Activated T-helper 1 cell treated with anti-CD3 and anti-CD28 coated beads, Interleukin-12 subunit alpha, Interleukin-12 subunit beta, Interleukin-2, Interleukin-4 antibody, amounts not matched to agents 30 ng/mL and 10 ng/mL and 1 ng/mL, durations not matched to agents 14 hours and 24 hours and 36 hours (primary cell): ENCODE results near the gene XPO6. TPM values are rescaled to one million over a fixed set of nuclear protein-coding genes. Genes with fewer than 3 reads are reported as not detected.

Experiments used
- DNase-seq: peaks from one replicate; pipeline ENCODE4 v3.0.0; 2021; ENCODE audit warnings: low spot score
- H3K27ac Mint-ChIP-seq: one replicate; pipeline ENCODE4 v1.8.0; 2021; ENCODE audit warnings: mild to moderate bottlenecking, mixed read lengths
- H3K27me3 Mint-ChIP-seq: one replicate; pipeline ENCODE4 v1.8.0; 2022; ENCODE audit warnings: mild to moderate bottlenecking, moderate library complexity, mixed read lengths; ENCODE audit not compliant: insufficient read depth
- H3K36me3 Mint-ChIP-seq: one replicate; pipeline ENCODE4 v1.8.0; 2021; ENCODE audit warnings: low read depth, mixed read lengths
- H3K4me1 Mint-ChIP-seq: one replicate; pipeline ENCODE4 v1.8.0; 2021; ENCODE audit warnings: low read depth, mixed read lengths
- H3K4me3 Mint-ChIP-seq: one replicate; pipeline ENCODE4 v1.8.0; 2021; ENCODE audit warnings: mild to moderate bottlenecking, moderate library complexity, mixed read lengths
- H3K9me3 Mint-ChIP-seq: one replicate; pipeline ENCODE4 v1.8.0; 2021; ENCODE audit warnings: mixed read lengths
- intact Hi-C: fragments of 100-400 bp; cut with micrococcal nuclease; formaldehyde crosslinking; loops from one replicate; pipeline ENCODE4 v1.15.1; 2024
- total RNA-seq: library from RNA; stranded (reverse); gene quantifications from 2 replicates; pipeline ENCODE4 v1.2.3, GENCODE V29; 2022

The XPO6 gene
- total RNA-seq, 1 donor from 2014 or later = 225 TPM

DNA sequence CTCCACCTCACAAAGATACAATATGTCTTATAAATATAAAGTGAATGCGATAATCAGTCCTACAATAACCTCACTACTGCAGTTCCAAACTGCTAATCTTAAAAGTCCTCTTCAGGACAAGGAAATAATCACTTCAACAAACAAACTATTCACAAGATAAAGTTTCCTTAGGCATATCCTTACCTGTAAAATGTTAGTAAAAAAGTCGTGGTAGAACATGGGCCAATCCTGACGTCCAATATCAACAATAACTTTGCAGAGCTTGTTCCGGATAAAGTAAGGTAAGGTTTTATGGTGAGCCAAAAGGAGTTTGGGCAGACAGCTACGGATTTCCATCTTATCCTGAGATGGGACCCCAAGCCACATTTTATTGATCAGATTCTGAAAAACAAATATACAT, 36.0 kb downstream of the XPO6 start:
- H3K4me1 Mint-ChIP-seq = peaks cover 54% of the 10 kb centered on the region
- no peaks in the 10 kb centered on the region for H3K9me3 Mint-ChIP-seq
- H3K27me3 Mint-ChIP-seq = no peaks in the 10 kb centered on the region
- H3K36me3 Mint-ChIP-seq = peaks cover 45% of the 10 kb centered on the region
- H3K4me3 Mint-ChIP-seq = no peak overlapping the region
- DNase-seq = no peak
- no peak overlapping the region for H3K27ac Mint-ChIP-seq
- intact Hi-C loops = no loop called here

DNA sequence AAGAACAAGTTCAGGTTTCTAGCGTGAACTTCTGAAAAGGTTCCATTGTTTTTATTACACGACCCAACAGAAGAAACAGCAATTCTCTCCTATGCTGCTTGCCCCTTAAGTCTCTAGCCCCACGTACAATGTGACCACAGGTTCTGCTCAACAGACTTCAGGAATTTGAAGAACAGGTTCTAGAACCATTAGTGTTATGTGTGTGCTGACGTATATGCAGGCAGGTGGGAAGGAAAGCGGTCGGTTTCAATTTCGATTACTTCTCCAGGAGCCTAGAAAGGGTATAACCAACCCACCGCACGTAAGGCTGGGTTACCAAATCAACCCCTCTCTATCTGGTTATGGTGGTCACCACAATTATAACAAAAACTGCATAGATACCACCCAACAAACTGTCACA, 39.4 kb downstream of the XPO6 start:
- H3K27ac Mint-ChIP-seq = peak overlapping the region; percentile 52
- no peak overlapping the region for H3K4me3 Mint-ChIP-seq
- peaks cover 43% of the 10 kb centered on the region for H3K36me3 Mint-ChIP-seq
- no peak for DNase-seq
- no peaks in the 10 kb centered on the region for H3K9me3 Mint-ChIP-seq
- peaks cover 48% of the 10 kb centered on the region for H3K4me1 Mint-ChIP-seq
- no peaks in the 10 kb centered on the region for H3K27me3 Mint-ChIP-seq
- intact Hi-C loops = no loop called here

DNA sequence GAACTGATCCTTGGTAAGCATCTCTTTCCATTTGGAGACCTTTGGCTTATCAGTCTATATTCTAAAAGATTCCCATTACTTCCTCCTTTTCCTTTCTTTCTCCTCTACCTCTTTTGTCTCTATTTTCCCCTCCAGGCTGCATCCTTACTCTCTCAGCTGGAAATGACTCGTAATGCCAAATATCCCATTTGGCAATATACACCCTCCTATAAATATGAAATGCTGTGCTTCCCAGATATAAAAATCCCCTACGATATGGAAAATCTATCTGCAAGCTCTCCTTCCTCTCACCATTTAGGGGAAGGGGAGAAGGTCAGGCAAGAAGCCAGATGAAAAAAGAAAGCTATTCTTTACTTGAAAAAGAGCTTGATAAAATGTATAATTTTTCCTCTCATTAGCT, 39.9 kb downstream of the XPO6 start:
- Mint-ChIP-seq H3K4me3 (no peak overlapping the region), H3K27ac (no peak overlapping the region), H3K9me3 (no peaks in the 10 kb centered on the region), H3K36me3 (peaks cover 44% of the 10 kb centered on the region), H3K4me1 (peaks cover 53% of the 10 kb centered on the region), H3K27me3 (no peaks in the 10 kb centered on the region)
- DNase-seq = no peak
- intact Hi-C loops = no loop called here

DNA sequence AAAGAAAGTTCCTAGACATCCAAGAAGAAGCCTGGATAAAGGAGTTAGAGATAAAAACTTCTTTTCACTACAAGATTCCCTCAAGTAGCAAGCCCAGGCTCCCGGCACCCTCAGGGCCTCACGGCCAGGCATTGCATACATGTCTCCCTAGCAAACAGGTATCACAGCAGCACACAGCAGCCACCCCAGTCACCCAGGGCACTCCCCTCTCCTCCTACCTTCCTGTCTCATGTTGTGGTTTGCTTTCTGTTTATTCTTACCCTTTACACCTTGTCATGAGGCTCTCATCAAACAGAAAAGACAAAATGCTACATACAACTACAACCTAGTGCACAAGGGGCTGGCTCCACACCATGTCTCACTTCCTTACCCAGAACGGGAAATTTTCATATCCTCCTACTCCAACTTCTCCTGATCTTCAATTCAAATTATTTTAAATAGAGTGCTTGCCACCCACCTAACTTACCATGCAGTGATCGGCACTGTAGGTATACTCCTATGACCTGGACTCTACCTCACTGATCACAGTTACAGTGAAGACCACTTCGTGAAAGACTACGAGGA, 42.7 kb downstream of the XPO6 start:
- Mint-ChIP-seq H3K27me3 (no peaks in the 10 kb centered on the region), H3K36me3 (peaks cover 41% of the 10 kb centered on the region), H3K4me3 (peak overlapping the region; percentile 49), H3K27ac (peak overlapping the region; percentile 64), H3K9me3 (no peaks in the 10 kb centered on the region), H3K4me1 (peaks cover 62% of the 10 kb centered on the region)
- DNase-seq = peak; percentile 37
- intact Hi-C loops = loop anchor here (1.0 kb wide), 1 partner anchor 13 kb away; no protein-coding TSS in a partner anchor

DNA sequence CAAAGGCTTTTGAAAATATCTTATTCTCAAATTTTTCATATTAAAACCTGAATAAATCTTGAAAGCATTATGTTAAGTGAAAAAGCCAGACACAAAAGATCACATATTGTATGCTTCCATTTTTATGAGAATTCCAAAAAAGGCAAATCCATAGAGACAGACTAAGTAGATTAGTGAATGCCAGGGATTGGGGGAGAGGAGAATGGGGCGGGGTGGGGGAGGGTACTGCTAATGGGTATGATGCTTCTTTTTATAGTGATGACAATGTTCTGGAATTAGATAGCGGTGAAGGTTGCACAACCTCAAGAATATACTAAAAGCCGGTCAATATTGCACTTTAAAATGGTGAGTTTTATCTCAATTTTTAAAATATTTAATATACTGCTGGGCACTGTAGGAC, 44.0 kb downstream of the XPO6 start:
- peaks cover 69% of the 10 kb centered on the region for H3K4me1 Mint-ChIP-seq
- DNase-seq = no peak
- H3K27ac Mint-ChIP-seq = no peak overlapping the region
- H3K4me3 Mint-ChIP-seq = no peak overlapping the region
- H3K27me3 Mint-ChIP-seq = no peaks in the 10 kb centered on the region
- peaks cover 46% of the 10 kb centered on the region for H3K36me3 Mint-ChIP-seq
- intact Hi-C loops = loop anchor here (1.0 kb wide), 2 partner anchors 26 to 45 kb away; no protein-coding TSS in a partner anchor
- H3K9me3 Mint-ChIP-seq = no peaks in the 10 kb centered on the region

DNA sequence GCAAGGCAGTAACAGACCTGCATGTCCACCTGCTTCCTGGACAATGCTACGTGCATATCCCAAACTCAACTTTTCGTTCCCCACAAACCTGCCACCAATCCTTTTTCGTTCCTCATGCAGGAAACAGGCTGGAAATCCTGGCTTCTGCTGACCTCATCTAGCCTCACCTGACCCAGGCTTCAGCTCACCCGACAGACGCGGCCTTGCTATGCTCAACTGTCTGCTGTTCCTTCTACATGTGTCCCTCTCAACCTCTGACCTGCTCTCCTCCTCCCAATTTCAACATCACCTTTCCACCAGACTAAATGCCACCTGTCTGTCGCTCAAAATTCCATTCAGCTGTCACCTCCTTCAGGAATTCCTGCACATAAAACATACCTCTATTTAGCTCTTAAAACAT, 44.5 kb downstream of the XPO6 start:
- no peaks in the 10 kb centered on the region for H3K27me3 Mint-ChIP-seq
- H3K4me1 Mint-ChIP-seq = peaks cover 68% of the 10 kb centered on the region
- no peak for DNase-seq
- peak overlapping the region; percentile 1 for H3K4me3 Mint-ChIP-seq
- H3K27ac Mint-ChIP-seq = peak overlapping the region; percentile 32
- no peaks in the 10 kb centered on the region for H3K9me3 Mint-ChIP-seq
- intact Hi-C loops = loop anchor here (1.0 kb wide), 2 partner anchors 26 to 45 kb away; no protein-coding TSS in a partner anchor
- H3K36me3 Mint-ChIP-seq = peaks cover 43% of the 10 kb centered on the region

DNA sequence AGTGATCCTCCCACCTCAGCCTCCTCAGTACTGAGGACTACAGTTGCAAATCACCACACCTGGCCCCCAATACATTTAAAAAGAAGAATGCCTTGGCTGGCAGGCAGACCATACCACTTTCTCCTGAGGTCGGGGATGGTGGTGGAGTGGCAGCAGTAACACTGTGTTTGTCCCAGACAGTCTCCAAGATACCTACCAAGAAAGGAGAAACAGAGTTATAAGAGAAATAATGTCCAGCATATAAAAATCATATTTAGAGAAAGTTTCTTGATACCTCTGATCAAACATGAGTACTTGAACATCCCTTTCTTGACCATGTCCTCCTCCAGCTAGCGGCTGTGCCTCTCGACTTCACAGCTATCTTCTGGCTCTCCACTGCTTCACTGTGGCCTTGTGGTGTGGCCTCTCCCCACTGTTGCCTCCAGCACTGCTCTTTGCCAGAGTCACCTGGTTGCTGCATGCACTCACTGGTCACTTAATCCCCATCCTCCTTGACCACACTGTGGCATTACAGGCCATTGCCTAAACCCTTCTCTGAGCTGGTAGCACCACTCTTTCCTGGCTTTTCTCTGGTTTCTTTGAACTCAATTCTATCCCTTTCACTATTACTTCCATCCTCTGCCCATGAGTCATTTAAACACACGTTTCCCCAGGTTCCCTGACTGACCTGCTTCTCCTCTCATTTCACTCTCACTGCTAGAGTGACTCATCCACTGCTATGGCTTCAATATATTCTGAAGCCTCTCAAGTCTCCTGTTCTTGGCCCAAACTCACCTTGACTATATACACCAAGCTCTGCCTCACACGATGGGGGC, 45.2 kb downstream of the XPO6 start:
- Mint-ChIP-seq H3K4me3 (peak overlapping the region; percentile 1), H3K27ac (peak overlapping the region; percentile 32), H3K9me3 (no peaks in the 10 kb centered on the region), H3K36me3 (peaks cover 45% of the 10 kb centered on the region), H3K27me3 (no peaks in the 10 kb centered on the region), H3K4me1 (peaks cover 68% of the 10 kb centered on the region)
- no peak for DNase-seq
- intact Hi-C loops = loop anchor here (1.0 kb wide), 4 partner anchors 21 to 46 kb away; no protein-coding TSS in a partner anchor

DNA sequence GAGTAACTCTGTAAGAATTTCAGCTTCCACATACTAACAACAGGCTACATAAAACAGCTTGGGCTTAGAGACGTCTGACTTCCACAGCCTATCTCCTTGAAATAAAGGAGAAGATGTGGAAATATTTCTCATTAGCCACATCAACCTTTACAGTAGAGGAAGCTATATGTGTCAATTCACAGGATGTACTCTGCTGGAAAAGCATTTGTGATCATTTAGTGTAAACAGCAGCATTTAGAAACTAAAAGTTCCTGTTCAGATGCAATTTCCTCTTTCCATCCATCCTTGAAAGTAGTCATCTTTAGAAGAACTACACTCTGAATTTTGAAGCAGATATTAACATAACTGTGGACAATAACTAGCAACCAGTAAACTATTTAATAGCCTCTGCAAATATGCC, 46.2 kb downstream of the XPO6 start:
- Mint-ChIP-seq H3K36me3 (peaks cover 48% of the 10 kb centered on the region), H3K9me3 (no peaks in the 10 kb centered on the region), H3K4me3 (no peak overlapping the region), H3K27ac (peak overlapping the region; percentile 53), H3K4me1 (peaks cover 75% of the 10 kb centered on the region), H3K27me3 (no peaks in the 10 kb centered on the region)
- DNase-seq = no peak
- intact Hi-C loops = no loop called here

DNA sequence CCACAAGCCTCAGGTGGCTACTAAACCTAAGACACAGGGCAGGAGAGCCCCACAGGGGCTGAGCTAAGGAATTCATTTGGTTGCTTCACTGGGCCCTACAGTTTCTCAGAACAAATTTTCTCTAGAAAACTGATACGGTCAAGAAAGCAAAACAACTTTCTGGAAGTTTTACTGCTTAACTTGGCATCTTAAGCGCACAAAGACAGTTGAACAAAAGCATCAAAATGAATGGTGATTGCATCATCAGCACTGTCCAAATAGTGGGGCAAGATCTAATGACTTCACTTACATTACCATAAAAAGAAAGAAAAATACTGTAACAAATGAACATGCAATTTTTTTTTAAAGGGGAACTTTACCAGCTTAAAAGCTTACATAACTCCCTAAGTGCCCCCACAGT, 47.6 kb downstream of the XPO6 start:
- intact Hi-C loops = no loop called here
- no peaks in the 10 kb centered on the region for H3K9me3 Mint-ChIP-seq
- H3K27me3 Mint-ChIP-seq = no peaks in the 10 kb centered on the region
- no peak for DNase-seq
- H3K4me3 Mint-ChIP-seq = no peak overlapping the region
- no peak overlapping the region for H3K27ac Mint-ChIP-seq
- H3K36me3 Mint-ChIP-seq = peaks cover 48% of the 10 kb centered on the region
- H3K4me1 Mint-ChIP-seq = peaks cover 81% of the 10 kb centered on the region

DNA sequence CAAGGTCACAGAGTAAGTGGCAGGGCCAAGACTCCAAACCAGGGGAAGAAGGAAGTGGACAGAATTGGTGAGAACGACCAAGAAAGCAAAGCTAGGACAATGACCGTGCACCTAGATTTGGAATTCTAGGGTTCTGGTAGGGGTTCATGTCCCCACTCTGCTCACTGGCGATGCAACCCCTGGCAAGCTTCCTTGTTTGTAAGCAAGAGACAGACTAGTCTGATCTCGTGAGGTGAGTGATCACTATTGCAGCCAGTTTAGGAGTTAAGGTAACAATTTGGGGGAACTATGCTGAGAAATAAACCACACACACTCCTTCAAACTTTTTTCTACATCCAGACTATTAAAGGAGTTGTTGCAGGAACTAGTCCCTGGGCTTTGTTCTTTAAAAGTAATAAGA, 48.1 kb downstream of the XPO6 start:
- H3K4me1 Mint-ChIP-seq = peaks cover 82% of the 10 kb centered on the region
- no peaks in the 10 kb centered on the region for H3K27me3 Mint-ChIP-seq
- H3K9me3 Mint-ChIP-seq = no peaks in the 10 kb centered on the region
- no peak overlapping the region for H3K4me3 Mint-ChIP-seq
- intact Hi-C loops = no loop called here
- DNase-seq = no peak
- H3K36me3 Mint-ChIP-seq = peaks cover 46% of the 10 kb centered on the region
- no peak overlapping the region for H3K27ac Mint-ChIP-seq

DNA sequence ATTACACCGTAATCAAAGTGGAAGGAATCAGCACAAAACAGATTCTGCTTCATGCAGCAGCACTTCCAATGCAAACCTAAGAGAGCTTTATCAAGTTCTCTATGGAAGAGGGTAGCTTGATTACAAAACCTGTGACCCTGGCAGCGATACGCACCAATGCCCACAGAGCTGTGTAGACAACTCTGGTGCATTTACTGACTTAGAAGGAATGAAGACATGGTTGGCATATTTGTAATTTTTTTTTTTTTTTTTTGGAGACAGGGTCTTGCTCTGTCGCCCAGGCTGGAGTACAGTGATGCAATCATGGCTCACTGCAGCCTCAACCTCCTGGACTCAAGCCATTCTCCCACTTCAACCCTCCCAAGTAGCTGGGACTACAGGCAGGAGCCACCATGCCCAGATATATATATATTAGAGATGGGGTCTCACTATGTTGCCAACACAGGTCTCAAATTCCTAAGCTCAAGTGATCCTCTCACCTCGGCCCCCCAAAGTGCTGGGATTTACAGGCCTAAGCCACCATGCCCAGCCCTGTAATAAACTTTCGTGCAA, 49.4 kb downstream of the XPO6 start:
- Mint-ChIP-seq H3K27ac (no peak overlapping the region), H3K36me3 (peaks cover 53% of the 10 kb centered on the region), H3K4me1 (peaks cover 89% of the 10 kb centered on the region), H3K4me3 (no peak overlapping the region), H3K9me3 (no peaks in the 10 kb centered on the region), H3K27me3 (no peaks in the 10 kb centered on the region)
- no peak for DNase-seq
- intact Hi-C loops = no loop called here

DNA sequence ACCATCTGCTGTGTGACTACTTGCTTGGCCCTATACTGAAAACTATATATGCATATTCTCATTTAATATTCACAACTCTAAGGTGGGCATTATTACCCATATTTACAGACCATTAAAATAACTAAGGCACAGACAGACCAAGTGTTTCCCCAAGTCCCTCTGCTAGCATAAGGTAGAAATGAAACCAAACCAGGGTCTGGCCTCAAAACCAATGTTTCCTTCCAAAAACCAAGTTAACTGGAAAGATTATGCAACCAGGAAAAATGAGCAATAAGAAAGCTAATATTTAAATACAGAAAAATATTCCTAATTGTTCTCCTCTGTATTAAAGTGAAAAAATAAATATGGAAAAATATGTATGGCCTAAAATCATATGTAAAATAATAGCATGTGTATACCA, 50.1 kb downstream of the XPO6 start:
- Mint-ChIP-seq H3K27me3 (no peaks in the 10 kb centered on the region), H3K4me1 (peaks cover 81% of the 10 kb centered on the region), H3K4me3 (no peak overlapping the region), H3K36me3 (peaks cover 46% of the 10 kb centered on the region), H3K9me3 (no peaks in the 10 kb centered on the region), H3K27ac (peak overlapping the region; percentile 31)
- intact Hi-C loops = no loop called here
- DNase-seq = no peak

DNA sequence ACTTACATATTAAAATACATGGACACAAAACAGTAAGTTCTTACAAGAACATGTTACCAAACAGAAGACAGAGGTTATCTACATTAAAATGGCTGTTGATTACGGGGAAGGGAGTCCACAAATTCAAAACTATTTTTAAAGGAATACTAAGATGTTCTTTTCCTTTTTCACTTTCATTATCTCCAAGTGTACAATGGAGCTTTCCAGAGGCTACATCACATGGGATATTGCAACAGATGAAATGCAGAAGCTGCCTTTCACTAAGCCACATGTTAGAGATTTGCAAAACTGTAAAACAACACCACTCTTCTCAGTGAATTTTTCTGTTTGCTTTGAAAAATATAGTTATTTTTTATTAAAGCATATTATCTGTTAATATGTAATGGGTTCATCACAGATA, 53.6 kb downstream of the XPO6 start:
- no peaks in the 10 kb centered on the region for H3K27me3 Mint-ChIP-seq
- peak overlapping the region; percentile 22 for H3K27ac Mint-ChIP-seq
- DNase-seq = no peak
- peaks cover 42% of the 10 kb centered on the region for H3K36me3 Mint-ChIP-seq
- no peaks in the 10 kb centered on the region for H3K9me3 Mint-ChIP-seq
- intact Hi-C loops = no loop called here
- no peak overlapping the region for H3K4me3 Mint-ChIP-seq
- H3K4me1 Mint-ChIP-seq = peaks cover 70% of the 10 kb centered on the region
